Activated naive CD8-positive, alpha-beta T cell treated with anti-CD3 and anti-CD28 coated beads, Interleukin-2, amount 50 U/mL, for 24 hours (primary cell): ENCODE results near the gene STKLD1.
"Not testable (repeated sequence)": the region's sequence is repeated elsewhere in the genome, so short reads cannot be mapped to it uniquely, and the experiment has no call there.

Source experiments
- ATAC-seq: fragments of 150-1000 bp; cut with Tn5 transposase; one replicate; pipeline ENCODE4 v1.10.0; 2021
- DNase-seq: peaks from one replicate; pipeline ENCODE4 v3.0.0; 2021
- H3K27ac Mint-ChIP-seq: one replicate; pipeline ENCODE4 v1.8.0; 2021; ENCODE audit warnings: mild to moderate bottlenecking, mixed read lengths
- H3K27me3 Mint-ChIP-seq: one replicate; pipeline ENCODE4 v1.8.0; 2021; ENCODE audit warnings: mixed read lengths
- H3K36me3 Mint-ChIP-seq: one replicate; pipeline ENCODE4 v1.8.0; 2021; ENCODE audit warnings: low read depth, mixed read lengths
- H3K4me1 Mint-ChIP-seq: one replicate; pipeline ENCODE4 v1.8.0; 2021; ENCODE audit warnings: mixed read lengths
- H3K4me3 Mint-ChIP-seq: one replicate; pipeline ENCODE4 v1.8.0; 2021; ENCODE audit warnings: mild to moderate bottlenecking, moderate library complexity, mixed read lengths
- H3K9me3 Mint-ChIP-seq: one replicate; pipeline ENCODE4 v1.8.0; 2021; ENCODE audit warnings: mixed read lengths

Gene STKLD1

DNA sequence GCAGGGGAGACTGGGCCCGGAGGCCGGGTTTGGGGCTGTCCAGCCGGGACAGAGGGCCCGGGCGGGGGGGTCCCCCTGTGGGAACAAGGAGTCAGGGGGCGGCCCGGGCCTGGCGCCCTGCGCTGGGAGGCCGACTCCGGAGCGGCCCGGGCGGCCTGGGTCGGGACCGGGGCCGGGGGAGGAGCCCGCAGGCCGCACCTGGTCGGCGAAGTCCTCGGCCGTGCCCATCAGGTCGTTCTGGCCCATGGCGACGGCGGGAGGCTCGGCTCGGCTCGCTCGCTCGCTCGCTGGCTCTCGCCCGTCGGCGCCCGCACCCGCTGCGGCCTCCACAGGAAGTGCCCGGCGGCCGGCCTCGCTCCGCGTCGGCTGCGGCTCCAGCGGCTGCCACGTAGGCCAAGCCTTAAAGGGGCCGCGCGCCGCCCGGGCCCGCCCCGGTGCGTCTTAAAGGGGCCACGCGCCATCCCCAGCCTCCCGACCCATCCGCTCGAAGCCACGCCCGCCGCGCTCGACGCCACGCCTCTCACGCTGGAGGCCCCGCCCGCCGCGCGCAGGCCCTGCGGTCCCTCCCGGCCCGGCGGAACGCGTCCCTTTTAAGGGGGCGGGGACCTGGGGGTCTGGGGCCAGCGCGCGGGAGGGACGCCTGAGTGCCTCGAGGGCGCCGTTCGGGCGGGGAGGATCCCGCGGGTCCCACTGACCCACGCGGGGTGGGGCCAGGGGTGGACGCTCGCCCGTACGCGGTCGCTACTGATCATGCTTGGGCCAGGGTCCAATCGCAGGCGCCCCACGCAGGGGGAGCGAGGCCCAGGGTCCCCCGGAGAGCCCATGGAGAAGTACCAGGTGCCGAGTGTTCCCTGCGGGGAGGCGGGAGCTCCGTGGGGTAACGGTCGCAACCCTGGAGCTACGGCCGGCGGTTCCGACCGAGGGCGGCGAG lies at the start of gene STKLD1, which contains the start of gene SURF4:
STKLD1 (plus strand) TSS at position 643 of the 931 bp plus-strand sequence; CDS start at position 751, 108 bp downstream.
SURF4 (minus strand) TSS at position 337 of the 931 bp plus-strand sequence; CDS start at position 246, 91 bp downstream.
- Mint-ChIP-seq H3K4me1 (peaks cover 40% of the 10 kb centered on the region), H3K27ac (peak within 1 kb of the TSS; percentile 98), H3K27me3 (peaks cover 2% of the 10 kb centered on the region), H3K9me3 (no peaks in the 10 kb centered on the region), H3K36me3 (peaks cover 34% of the 10 kb centered on the region), H3K4me3 (peak within 1 kb of the TSS; percentile 98)
- DNase-seq: peak; percentile 98
- ATAC-seq: peak; percentile 70

DNA sequence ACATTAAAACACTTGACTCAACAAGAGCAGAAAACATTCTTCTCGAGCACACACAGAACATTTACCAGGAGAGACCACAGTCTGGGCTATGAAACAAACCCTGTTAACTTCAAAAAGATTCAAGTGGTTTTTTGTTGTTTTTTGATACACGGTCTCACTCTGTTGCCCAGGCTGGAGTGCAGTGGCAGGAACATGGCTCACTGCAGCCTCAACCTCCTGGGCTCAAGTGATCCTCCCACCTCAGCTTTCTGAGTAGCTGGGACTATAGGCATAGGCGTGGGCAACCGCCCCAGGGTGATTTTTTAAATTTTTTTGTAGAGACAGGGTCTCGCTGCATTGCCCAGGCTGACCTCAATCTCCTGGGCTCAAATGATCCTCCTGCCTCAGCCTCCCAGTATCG lies 49.1 kb upstream of the STKLD1 start:
- not testable (repeated sequence) for H3K27ac Mint-ChIP-seq, H3K4me1 Mint-ChIP-seq, DNase-seq, H3K27me3 Mint-ChIP-seq, ATAC-seq, H3K4me3 Mint-ChIP-seq, H3K9me3 Mint-ChIP-seq
- peaks cover 16% of the 10 kb centered on the region for H3K36me3 Mint-ChIP-seq

DNA sequence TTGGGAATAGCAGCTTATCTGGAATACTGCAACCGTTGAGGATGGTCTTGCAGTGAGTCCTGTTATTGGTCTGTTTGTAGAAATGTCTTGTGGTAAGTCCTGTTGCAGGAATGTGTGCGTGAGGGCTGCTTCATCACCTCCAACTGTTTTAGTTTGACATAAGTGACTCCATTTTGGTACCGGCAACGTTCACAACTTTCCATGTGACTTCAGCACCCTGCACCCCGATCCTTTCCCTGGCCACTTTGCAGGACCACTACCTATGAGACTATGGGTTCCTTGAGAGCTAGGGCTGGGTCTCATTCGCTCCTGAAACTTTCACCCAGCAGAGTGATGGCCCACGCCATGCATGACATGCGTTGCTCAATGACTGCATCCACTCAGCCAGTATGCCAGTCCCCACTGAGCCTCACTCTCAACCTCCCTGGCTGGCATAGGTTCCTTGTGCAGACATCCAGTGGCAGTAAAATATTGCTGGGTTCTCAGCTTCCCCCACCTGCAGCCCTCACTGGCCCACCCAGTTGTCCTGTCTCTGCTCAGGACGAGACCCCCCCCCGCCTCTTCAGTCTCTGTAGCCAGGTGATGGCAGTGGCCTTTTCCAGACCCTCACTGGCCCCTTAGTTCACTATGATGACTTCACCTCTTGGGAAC lies 48.2 kb upstream of the STKLD1 start:
- no peak overlapping the region for H3K4me3 Mint-ChIP-seq
- H3K27ac Mint-ChIP-seq: no peak overlapping the region
- peaks cover 26% of the 10 kb centered on the region for H3K36me3 Mint-ChIP-seq
- H3K9me3 Mint-ChIP-seq: no peaks in the 10 kb centered on the region
- peaks cover 6% of the 10 kb centered on the region for H3K4me1 Mint-ChIP-seq
- H3K27me3 Mint-ChIP-seq: no peaks in the 10 kb centered on the region
- ATAC-seq (no peak), DNase-seq (no peak)

DNA sequence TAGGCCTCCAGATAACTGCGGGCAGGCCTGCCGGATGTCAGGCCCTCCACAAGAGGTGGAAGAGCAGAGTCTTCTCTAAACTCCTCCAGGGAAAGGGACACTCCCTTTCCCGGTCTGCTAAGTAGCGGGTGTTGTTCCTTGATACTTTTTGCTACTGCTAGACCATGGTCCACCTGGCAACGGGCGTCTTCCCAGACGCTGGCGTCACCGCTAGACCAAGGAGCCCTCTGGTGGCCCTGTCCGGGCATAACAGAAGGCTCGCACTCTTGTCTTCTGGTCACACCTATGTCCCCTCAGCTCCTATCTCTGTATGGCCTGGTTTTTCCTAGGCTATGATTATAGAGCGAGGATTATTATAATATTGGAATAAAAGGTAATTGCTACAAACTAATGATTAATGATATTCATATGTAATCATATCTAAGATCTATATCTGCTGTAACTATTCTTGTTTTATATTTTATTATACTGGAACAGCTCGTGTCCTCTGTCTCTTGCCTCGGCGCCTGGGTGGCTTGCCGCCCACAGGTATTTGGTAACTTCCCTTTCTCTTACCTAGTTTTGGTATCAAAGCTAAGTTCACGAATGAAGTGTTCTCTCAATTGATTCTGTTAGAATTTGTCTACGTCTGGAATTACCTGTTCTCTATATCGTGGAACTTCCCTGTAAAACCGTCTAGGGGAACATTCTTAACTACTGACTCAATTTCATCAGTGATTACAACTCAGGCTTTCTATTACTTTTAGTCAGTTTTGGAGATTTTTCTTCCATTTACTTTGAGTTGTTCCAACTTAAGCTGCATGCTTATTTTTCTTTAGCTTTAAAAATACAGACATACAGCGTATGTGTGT lies 46.6 kb upstream of the STKLD1 start:
- DNase-seq, H3K9me3 Mint-ChIP-seq, H3K4me3 Mint-ChIP-seq, ATAC-seq, H3K27me3 Mint-ChIP-seq, H3K27ac Mint-ChIP-seq: not testable (repeated sequence)
- peaks cover 35% of the 10 kb centered on the region for H3K36me3 Mint-ChIP-seq
- H3K4me1 Mint-ChIP-seq: peaks cover 15% of the 10 kb centered on the region

DNA sequence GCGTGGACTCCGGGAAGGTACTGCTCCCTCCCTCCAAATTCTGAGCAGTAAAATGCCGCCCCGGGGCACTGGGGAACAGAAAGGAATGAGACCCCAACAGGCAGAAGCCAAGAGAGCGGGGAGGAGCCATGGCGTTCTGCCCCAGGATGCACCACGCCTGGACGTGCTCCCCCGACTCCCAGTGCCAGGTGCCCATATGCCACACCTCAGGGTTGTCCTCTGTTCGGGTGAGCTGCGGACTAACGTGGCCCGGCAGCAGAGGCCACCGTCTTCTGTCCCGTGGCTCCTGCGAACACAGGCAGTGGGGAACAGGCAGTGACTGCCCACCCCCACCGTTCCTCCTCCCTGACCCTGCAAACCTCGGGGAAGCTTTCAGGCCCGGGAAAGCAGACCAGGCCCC lies 44.9 kb upstream of the STKLD1 start:
- Mint-ChIP-seq H3K27ac (peak overlapping the region; percentile 0), H3K4me3 (no peak overlapping the region), H3K36me3 (peaks cover 47% of the 10 kb centered on the region), H3K4me1 (peaks cover 23% of the 10 kb centered on the region), H3K9me3 (no peaks in the 10 kb centered on the region), H3K27me3 (no peaks in the 10 kb centered on the region)
- ATAC-seq: no peak
- no peak for DNase-seq

DNA sequence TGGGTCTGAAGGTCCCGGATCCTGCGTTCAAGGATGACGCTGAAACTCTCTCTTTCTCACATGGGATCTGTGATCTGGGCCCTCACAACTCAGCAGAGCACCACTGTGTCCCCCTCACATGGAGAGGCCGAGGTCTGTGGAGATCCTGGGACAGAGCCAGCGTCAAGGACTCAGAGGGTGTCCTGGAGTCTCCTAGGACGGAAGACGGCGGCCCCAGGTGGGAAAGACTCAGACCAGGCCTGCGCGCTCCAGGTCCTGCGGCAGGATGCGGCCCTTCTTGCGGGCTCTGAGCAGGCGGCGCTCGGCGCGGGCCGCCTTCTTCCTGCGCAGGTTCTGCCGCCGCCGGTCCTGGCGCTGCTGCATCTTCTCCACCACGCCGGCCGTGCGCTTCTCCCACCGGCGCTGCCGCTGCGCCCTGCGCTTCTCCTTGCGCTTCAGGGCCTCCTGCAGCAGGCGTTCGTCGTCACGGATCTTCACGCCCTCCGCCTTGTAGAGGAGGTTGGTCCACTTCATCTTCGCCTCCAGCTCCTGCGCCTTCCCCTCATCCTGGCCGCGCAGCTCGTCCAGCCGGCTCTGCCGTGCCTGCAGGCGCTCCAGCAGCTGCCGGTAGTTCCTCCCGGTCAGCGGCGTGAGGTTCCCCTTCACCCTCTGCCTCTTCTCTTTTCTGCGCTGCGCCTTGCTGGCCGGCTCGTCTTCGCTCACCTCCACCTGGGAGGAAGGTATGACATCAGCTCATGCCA lies 44.4 kb upstream of the STKLD1 start:
- Mint-ChIP-seq H3K27me3 (no peaks in the 10 kb centered on the region), H3K36me3 (peaks cover 52% of the 10 kb centered on the region), H3K9me3 (no peaks in the 10 kb centered on the region), H3K4me3 (no peak overlapping the region), H3K4me1 (peaks cover 29% of the 10 kb centered on the region), H3K27ac (no peak overlapping the region)
- DNase-seq: no peak
- no peak for ATAC-seq

DNA sequence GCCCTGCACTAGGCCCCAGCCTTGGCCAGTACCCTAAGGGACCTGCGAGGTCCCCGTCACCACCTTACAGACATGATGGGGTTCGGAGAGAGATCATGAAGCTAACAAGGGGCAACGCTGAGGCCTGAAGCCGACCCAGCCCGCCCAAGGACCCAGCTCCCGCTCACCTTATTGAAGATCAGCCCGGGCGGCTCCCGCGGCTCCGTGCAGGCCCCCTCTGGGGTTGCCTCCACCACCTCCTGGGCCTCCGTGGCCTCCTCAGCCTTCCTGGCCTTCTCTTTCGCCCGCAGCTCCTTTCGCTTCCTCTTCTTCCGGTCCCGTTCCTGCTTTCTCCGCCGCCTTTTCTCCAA lies 43.8 kb upstream of the STKLD1 start:
- Mint-ChIP-seq H3K4me3 (no peak overlapping the region), H3K36me3 (peaks cover 52% of the 10 kb centered on the region), H3K27ac (no peak overlapping the region), H3K9me3 (no peaks in the 10 kb centered on the region), H3K27me3 (no peaks in the 10 kb centered on the region), H3K4me1 (peaks cover 34% of the 10 kb centered on the region)
- no peak for ATAC-seq
- DNase-seq: no peak

DNA sequence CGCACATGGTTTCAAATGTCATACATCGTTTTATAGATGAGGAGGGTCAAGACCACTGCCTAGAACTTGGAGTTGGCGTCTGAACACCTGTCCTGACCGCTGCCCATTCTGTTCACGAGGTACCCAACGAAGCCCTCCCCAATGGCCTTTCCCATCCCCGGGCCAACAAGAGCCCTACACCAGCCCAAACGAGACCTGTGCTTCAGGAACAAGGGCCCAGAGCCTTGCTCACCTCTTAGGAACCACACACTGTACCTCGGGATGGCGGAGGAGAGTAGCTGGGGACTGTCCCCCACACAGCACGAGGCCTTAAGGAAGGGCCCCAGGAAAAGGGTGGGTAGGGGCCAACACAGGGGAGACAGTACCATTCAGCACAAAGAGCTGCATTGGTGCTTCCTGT lies 43.2 kb upstream of the STKLD1 start:
- H3K9me3 Mint-ChIP-seq: no peaks in the 10 kb centered on the region
- no peak overlapping the region for H3K27ac Mint-ChIP-seq
- H3K36me3 Mint-ChIP-seq: peaks cover 55% of the 10 kb centered on the region
- no peak overlapping the region for H3K4me3 Mint-ChIP-seq
- DNase-seq (no peak), ATAC-seq (no peak)
- peaks cover 36% of the 10 kb centered on the region for H3K4me1 Mint-ChIP-seq
- H3K27me3 Mint-ChIP-seq: no peaks in the 10 kb centered on the region

DNA sequence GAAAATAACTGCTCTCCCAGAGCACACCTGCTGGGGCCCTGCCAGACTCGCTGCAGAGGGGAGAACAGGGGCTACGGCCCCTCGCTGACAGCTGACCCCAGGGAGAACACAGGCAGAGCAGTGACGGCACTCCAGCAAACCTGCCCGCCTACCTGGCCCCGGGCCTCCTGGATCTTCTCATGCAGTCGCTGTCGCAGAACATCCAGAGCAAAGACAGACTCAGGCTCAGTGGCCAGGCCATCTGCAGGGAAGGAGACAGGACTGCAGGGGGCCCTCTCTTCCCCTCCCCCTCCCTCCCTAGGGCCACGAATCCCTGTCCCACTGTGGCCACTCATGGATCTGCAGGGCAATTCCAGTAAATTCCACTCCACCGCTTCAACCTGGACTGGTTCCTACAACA lies 42.6 kb upstream of the STKLD1 start:
- Mint-ChIP-seq H3K4me1 (peaks cover 36% of the 10 kb centered on the region), H3K36me3 (peaks cover 56% of the 10 kb centered on the region), H3K4me3 (peak overlapping the region; percentile 95), H3K27ac (peak overlapping the region; percentile 95), H3K27me3 (no peaks in the 10 kb centered on the region), H3K9me3 (no peaks in the 10 kb centered on the region)
- DNase-seq (no peak), ATAC-seq (no peak)

DNA sequence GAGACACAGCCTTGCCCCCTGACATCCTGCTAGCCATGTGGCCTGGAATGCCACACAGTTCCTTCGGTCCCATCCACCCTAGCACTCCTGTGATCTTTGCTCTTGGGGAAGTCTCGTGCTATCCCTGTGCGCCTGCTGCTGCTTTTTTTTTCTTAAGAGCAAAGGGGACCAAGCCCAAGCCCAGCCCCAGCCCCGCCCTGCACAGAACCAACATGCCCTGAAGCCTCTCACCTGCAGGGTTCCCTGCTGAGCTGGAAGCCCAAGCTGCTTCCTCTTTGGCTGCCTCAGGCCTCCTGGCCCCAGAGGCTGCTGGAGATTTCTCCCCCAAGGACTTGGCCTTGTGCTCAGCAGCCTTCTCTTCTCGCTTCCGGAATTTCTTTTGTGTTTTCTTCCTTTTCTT lies 42.0 kb upstream of the STKLD1 start:
- Mint-ChIP-seq H3K36me3 (peaks cover 57% of the 10 kb centered on the region), H3K9me3 (no peaks in the 10 kb centered on the region), H3K27me3 (no peaks in the 10 kb centered on the region), H3K4me1 (peaks cover 36% of the 10 kb centered on the region), H3K27ac (peak overlapping the region; percentile 95), H3K4me3 (peak overlapping the region; percentile 95)
- DNase-seq (no peak), ATAC-seq (no peak)

DNA sequence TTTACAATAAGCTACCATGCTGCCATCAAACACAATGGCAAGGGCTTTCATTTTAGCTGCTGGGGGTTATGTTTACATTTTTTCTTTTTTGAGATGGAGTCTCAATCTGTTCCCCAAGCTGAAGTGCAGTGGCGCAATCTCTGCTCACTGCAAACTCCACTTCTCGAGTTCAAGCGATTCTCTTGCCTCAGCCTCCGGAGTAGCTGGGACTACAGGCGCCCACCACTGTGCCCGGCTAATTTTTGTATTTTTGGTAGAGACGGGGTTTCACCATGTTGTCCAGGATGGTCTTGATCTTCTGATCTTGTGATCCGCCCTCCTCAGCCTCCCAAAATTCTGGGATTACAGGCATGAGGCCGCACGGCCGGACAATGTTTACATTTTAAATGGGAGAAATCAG lies 41.3 kb upstream of the STKLD1 start:
- not testable (repeated sequence) for H3K27me3 Mint-ChIP-seq, DNase-seq, H3K9me3 Mint-ChIP-seq, ATAC-seq
- H3K36me3 Mint-ChIP-seq: peaks cover 61% of the 10 kb centered on the region
- peak overlapping the region; percentile 95 for H3K27ac Mint-ChIP-seq
- peak overlapping the region; percentile 95 for H3K4me3 Mint-ChIP-seq
- H3K4me1 Mint-ChIP-seq: peaks cover 41% of the 10 kb centered on the region

DNA sequence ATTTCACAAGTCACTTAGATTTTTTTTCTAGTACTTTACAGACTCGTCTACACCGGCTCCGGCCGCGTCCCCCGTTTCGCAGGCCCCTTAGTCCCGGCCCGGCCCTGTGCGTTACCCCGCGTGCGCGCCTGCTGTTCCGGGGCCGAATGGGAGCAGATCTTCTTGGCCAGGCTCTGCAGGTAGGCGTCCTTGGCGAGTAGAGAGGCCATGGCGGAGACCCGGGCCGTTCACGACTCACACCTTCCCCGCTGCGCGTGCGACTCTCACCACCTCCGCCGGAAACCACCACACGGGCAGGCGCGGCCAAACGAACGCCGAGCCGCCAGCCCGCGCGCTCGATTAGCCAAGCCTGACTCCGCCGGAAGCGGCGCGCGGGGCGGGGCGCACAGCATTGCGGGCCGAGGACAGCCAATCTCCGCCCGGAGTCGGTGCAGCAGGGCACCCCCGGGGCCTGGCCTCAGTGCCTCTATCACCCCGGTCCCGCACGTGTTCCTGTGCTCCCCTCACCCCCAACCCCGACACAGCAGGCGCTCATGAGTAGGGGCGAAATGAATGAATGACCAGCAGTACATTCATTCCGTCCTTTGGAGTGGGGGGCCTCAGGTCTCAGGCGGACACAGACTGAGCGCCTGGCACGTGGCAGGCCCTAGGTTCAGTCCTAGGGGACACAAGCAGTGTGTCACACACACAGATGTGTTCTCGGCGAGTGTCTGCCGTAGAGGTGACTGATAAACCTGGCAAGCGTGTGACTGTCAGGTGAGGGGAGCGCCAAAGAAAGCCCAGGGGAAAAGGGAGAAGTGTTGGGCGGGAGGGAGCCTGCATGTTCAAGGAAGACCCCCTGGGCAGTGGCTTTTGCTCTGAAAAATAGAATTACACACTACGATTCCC lies 40.0 kb upstream of the STKLD1 start, which contains the start of gene SURF6:
SURF6 (minus strand) TSS at position 265 of the 888 bp plus-strand sequence; CDS start at position 209, 56 bp downstream.
- Mint-ChIP-seq H3K36me3 (peaks cover 65% of the 10 kb centered on the region), H3K27me3 (no peaks in the 10 kb centered on the region), H3K27ac (peak within 1 kb of the TSS; percentile 95), H3K4me1 (peaks cover 49% of the 10 kb centered on the region), H3K4me3 (peak within 1 kb of the TSS; percentile 95), H3K9me3 (no peaks in the 10 kb centered on the region)
- peak; percentile 97 for ATAC-seq
- DNase-seq: peak; percentile 95

DNA sequence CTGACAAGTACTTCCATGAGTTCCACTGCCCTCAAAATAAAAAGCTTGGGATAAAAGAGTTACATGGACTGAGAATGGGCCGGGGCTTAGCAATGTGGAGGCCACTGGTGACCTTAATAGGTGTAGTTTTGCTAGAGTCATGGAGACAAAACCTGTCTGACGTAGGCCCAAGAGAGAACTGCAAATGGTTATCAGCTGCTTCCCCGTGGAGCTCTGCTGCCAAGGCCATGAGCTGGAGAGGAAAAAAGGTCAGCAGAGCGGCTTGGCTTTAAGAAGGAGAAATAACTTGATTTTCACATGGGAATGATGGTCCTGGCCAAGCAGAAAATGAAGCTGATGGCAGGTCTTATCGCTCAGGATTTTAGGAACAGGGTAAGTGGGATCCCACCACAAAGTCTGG lies 36.5 kb upstream of the STKLD1 start:
- no peak for ATAC-seq
- no peak overlapping the region for H3K4me3 Mint-ChIP-seq
- no peak for DNase-seq
- no peaks in the 10 kb centered on the region for H3K27me3 Mint-ChIP-seq
- peaks cover 50% of the 10 kb centered on the region for H3K36me3 Mint-ChIP-seq
- no peaks in the 10 kb centered on the region for H3K9me3 Mint-ChIP-seq
- H3K4me1 Mint-ChIP-seq: peaks cover 45% of the 10 kb centered on the region
- peak overlapping the region; percentile 52 for H3K27ac Mint-ChIP-seq
